AG09319 (cell line): ENCODE results near the gene TFE3.
"Not testable (repeated sequence)": the region's sequence is repeated elsewhere in the genome, so short reads cannot be mapped to it uniquely, and the experiment has no call there.

Source experiments
- DNase-seq: peaks from one replicate; pipeline ENCODE4 v3.0.0-alpha.2; 2010; ENCODE audit warnings: low read depth; ENCODE audit errors: extremely low read depth
- CTCF ChIP-seq: IDR thresholded peaks from 2 replicates; pipeline ENCODE4 v1.5.1; 2011; ENCODE audit warnings: low read depth, mild to moderate bottlenecking, inconsistent platforms, low read length, moderate library complexity

TFE3 gene

GRCh38 chrX:48983081-48983480 lies 60.1 kb downstream of the TFE3 start:
- TF ChIP-seq CTCF, result no peak
- no peak for DNase-seq

GRCh38 chrX:48981178-48981577 lies 62.0 kb downstream of the TFE3 start:
- no peak for DNase-seq
- no peak for TF ChIP-seq CTCF

- DNase-seq, result not testable (repeated sequence)
Observed at GRCh38 chrX:48980341-48980740, 62.8 kb downstream of the TFE3 start.
